ENCODE data around the gene SLC33A1.
"Not testable (repeated sequence)": the region's sequence is repeated elsewhere in the genome, so short reads cannot be mapped to it uniquely, and the experiment has no call there.

SLC33A1 gene

GRCh38 chr3:155854141-155854940, at the start of gene SLC33A1:
Gene SLC33A1, minus strand, starts transcription at chr3:155854427. Its CDS starts 430 bp downstream, at chr3:155853997.
- no peaks in the 10 kb centered on the region for H3K36me3 ChIP-seq (ENCODE audit: control insufficient read depth in 1 of 2, insufficient read depth in 2 of 2, low read length in 2 of 2)
- H3K27ac ChIP-seq (ENCODE audit: low read length): peak within 1 kb of the TSS; percentile 98
- no peaks in the 10 kb centered on the region for H3K27me3 ChIP-seq (ENCODE audit: low read depth, low read length)
- peak within 1 kb of the TSS; percentile 97 to 100 for H3K4me3 ChIP-seq (ENCODE audit: low read depth in 1 of 2, low read length in 2 of 2)
- peaks cover 16 to 35% of the 10 kb centered on the region in 2 donors for H3K4me1 ChIP-seq (ENCODE audit: control insufficient read depth in 1 of 2, insufficient read depth in 2 of 2, low read length in 2 of 2)
- H3K9me3 ChIP-seq (ENCODE audit: control insufficient read depth in 1 of 2, low read length in 2 of 2): no peaks in the 10 kb centered on the region

- H3K36me3 ChIP-seq (ENCODE audit: control insufficient read depth in 1 of 2, insufficient read depth in 2 of 2, low read length in 2 of 2): peaks cover 21 to 27% of the 10 kb centered on the region in 2 donors
- no peaks in the 10 kb centered on the region for H3K9me3 ChIP-seq (ENCODE audit: control insufficient read depth in 1 of 2, low read length in 2 of 2)
- H3K4me3 ChIP-seq (ENCODE audit: low read depth in 1 of 2, low read length in 2 of 2): no peak overlapping the region
- no peaks in the 10 kb centered on the region for H3K27me3 ChIP-seq (ENCODE audit: low read depth, low read length)
- H3K27ac ChIP-seq (ENCODE audit: low read length): no peak overlapping the region
- H3K4me1 ChIP-seq (ENCODE audit: control insufficient read depth in 1 of 2, insufficient read depth in 2 of 2, low read length in 2 of 2): peaks cover 0 to 7% of the 10 kb centered on the region in 2 donors
Measured at GRCh38 chr3:155895379-155895900, 41.2 kb upstream of the SLC33A1 start.

DNA sequence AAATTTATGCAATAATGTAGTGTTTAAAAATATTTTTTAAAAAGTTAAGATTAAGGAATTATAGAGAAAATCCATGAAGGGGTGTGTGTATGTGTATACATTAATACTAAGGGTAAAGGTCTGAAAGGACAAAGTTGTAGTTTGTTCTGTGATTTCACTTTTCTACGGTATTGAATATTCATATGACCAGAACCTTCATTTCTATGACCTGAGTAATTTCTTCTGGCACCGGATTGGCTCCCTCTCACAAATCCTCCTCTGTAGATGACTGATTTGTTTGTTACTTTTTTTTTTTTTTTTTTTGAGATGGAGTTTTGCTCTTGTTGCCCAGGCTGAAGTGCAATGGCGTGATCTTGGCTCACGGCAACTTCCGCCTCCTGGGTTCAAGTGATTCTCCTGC, 37.1 kb upstream of the SLC33A1 start:
- Histone ChIP-seq H3K4me1 (ENCODE audit: control insufficient read depth in 1 of 2, insufficient read depth in 2 of 2, low read length in 2 of 2) (peaks cover 0 to 7% of the 10 kb centered on the region in 2 donors), H3K9me3 (ENCODE audit: control insufficient read depth in 1 of 2, low read length in 2 of 2) (no peaks in the 10 kb centered on the region), H3K27me3 (ENCODE audit: low read depth, low read length) (no peaks in the 10 kb centered on the region), H3K36me3 (ENCODE audit: control insufficient read depth in 1 of 2, insufficient read depth in 2 of 2, low read length in 2 of 2) (peaks cover 6% of the 10 kb centered on the region in 2 donors), H3K27ac (ENCODE audit: low read length) (no peak overlapping the region), H3K4me3 (ENCODE audit: low read depth in 1 of 2, low read length in 2 of 2) (no peak overlapping the region)

- no peak overlapping the region for H3K4me3 ChIP-seq (ENCODE audit: low read depth in 1 of 2, low read length in 2 of 2)
- peaks cover 0 to 7% of the 10 kb centered on the region in 2 donors for H3K4me1 ChIP-seq (ENCODE audit: control insufficient read depth in 1 of 2, insufficient read depth in 2 of 2, low read length in 2 of 2)
- H3K9me3 ChIP-seq (ENCODE audit: control insufficient read depth in 1 of 2, low read length in 2 of 2): no peaks in the 10 kb centered on the region
- peaks cover 6% of the 10 kb centered on the region in 2 donors for H3K36me3 ChIP-seq (ENCODE audit: control insufficient read depth in 1 of 2, insufficient read depth in 2 of 2, low read length in 2 of 2)
- no peaks in the 10 kb centered on the region for H3K27me3 ChIP-seq (ENCODE audit: low read depth, low read length)
- no peak overlapping the region for H3K27ac ChIP-seq (ENCODE audit: low read length)
Measured at GRCh38 chr3:155890671-155891190, 36.5 kb upstream of the SLC33A1 start.

DNA sequence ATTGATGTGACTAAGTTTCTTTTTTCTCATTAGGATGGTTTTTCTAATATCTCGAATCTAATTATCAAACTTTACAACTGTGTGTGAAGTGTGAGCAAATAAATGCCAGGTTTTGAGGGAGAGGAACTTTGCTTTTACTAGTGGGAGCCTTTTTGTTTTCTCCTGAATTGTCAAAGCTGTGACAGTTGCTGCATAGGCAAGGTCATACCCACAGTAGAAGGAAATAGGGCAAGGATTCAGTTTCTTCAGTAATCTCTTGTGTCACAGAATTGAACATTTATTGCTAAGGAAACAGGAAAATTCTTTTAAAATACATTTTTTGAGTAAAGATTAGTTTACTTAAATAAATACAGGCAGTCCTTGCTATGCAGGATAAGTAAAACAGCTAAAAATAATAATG, 35.7 kb upstream of the SLC33A1 start:
- Histone ChIP-seq H3K4me3 (ENCODE audit: low read depth in 1 of 2, low read length in 2 of 2) (no peak overlapping the region), H3K4me1 (ENCODE audit: control insufficient read depth in 1 of 2, insufficient read depth in 2 of 2, low read length in 2 of 2) (peaks cover 0 to 7% of the 10 kb centered on the region in 2 donors), H3K9me3 (ENCODE audit: control insufficient read depth in 1 of 2, low read length in 2 of 2) (no peaks in the 10 kb centered on the region), H3K27ac (ENCODE audit: low read length) (no peak overlapping the region), H3K36me3 (ENCODE audit: control insufficient read depth in 1 of 2, insufficient read depth in 2 of 2, low read length in 2 of 2) (peaks cover 6% of the 10 kb centered on the region in 2 donors), H3K27me3 (ENCODE audit: low read depth, low read length) (no peaks in the 10 kb centered on the region)

GRCh38 chr3:155889212-155889611, 35.0 kb upstream of the SLC33A1 start:
- Histone ChIP-seq H3K4me1 (ENCODE audit: control insufficient read depth in 1 of 2, insufficient read depth in 2 of 2, low read length in 2 of 2) (peaks cover 0 to 7% of the 10 kb centered on the region in 2 donors), H3K36me3 (ENCODE audit: control insufficient read depth in 1 of 2, insufficient read depth in 2 of 2, low read length in 2 of 2) (peaks cover 4% of the 10 kb centered on the region in 2 donors), H3K9me3 (ENCODE audit: control insufficient read depth in 1 of 2, low read length in 2 of 2) (no peaks in the 10 kb centered on the region), H3K4me3 (ENCODE audit: low read depth in 1 of 2, low read length in 2 of 2) (no peak overlapping the region), H3K27me3 (ENCODE audit: low read depth, low read length) (no peaks in the 10 kb centered on the region), H3K27ac (ENCODE audit: low read length) (no peak overlapping the region)

- Histone ChIP-seq H3K36me3 (ENCODE audit: control insufficient read depth in 1 of 2, insufficient read depth in 2 of 2, low read length in 2 of 2) (no peaks in the 10 kb centered on the region), H3K9me3 (ENCODE audit: control insufficient read depth in 1 of 2, low read length in 2 of 2) (no peaks in the 10 kb centered on the region), H3K27me3 (ENCODE audit: low read depth, low read length) (no peaks in the 10 kb centered on the region), H3K4me1 (ENCODE audit: control insufficient read depth in 1 of 2, insufficient read depth in 2 of 2, low read length in 2 of 2) (peaks cover 0 to 7% of the 10 kb centered on the region in 2 donors), H3K27ac (ENCODE audit: low read length) (no peak overlapping the region), H3K4me3 (ENCODE audit: low read depth in 1 of 2, low read length in 2 of 2) (no peak overlapping the region)
Measured at GRCh38 chr3:155886915-155887314, 32.7 kb upstream of the SLC33A1 start.

DNA sequence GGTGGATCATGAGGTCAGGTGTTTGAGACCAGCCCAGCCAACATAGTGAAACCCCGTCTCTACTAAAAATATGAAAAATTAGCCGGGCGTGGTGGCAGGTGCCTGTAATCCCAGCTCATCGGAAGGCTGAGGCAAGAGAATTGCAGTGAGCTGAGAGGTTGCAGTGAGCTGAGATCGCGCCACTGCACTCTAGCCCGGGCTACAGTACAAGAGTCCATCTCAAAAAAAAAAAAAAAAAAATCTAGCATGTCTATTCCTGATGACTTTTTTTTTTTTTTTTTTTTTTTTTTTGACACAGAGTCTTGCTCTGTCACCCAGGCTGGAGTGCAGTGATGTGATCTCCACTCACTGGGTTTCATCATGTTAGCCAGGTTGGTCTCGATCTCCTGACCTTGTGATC, 32.1 kb upstream of the SLC33A1 start:
- H3K27ac ChIP-seq (ENCODE audit: low read length); H3K27me3 ChIP-seq (ENCODE audit: low read depth, low read length); H3K36me3 ChIP-seq (ENCODE audit: control insufficient read depth in 1 of 2, insufficient read depth in 2 of 2, low read length in 2 of 2); H3K4me3 ChIP-seq (ENCODE audit: low read depth in 1 of 2, low read length in 2 of 2); H3K9me3 ChIP-seq (ENCODE audit: control insufficient read depth in 1 of 2, low read length in 2 of 2): not testable (repeated sequence)
- H3K4me1 ChIP-seq (ENCODE audit: control insufficient read depth in 1 of 2, insufficient read depth in 2 of 2, low read length in 2 of 2): peaks cover 0 to 11% of the 10 kb centered on the region in 2 donors

DNA sequence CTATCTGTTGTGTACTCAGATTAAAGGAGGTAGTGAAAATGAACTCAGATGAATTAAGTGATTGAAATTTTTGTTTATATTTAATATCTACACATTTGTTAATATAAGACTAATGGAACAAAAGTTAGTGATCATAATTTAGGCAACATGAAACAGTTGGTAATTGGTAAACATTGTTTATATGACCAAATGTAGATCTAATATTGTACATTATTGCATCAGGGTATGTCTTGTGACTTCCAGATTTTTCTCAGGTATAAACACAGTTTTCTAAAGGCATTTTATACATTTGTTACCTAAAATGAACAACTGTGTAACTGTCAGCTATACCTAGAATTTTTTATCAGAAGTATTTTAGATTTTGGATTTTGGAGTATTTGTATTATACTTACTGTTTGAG, 31.1 kb upstream of the SLC33A1 start:
- no peaks in the 10 kb centered on the region for H3K9me3 ChIP-seq (ENCODE audit: control insufficient read depth in 1 of 2, low read length in 2 of 2)
- H3K4me1 ChIP-seq (ENCODE audit: control insufficient read depth in 1 of 2, insufficient read depth in 2 of 2, low read length in 2 of 2): peaks cover 0 to 4% of the 10 kb centered on the region in 2 donors
- no peak overlapping the region for H3K27ac ChIP-seq (ENCODE audit: low read length)
- no peaks in the 10 kb centered on the region for H3K27me3 ChIP-seq (ENCODE audit: low read depth, low read length)
- no peak overlapping the region for H3K4me3 ChIP-seq (ENCODE audit: low read depth in 1 of 2, low read length in 2 of 2)
- no peaks in the 10 kb centered on the region for H3K36me3 ChIP-seq (ENCODE audit: control insufficient read depth in 1 of 2, insufficient read depth in 2 of 2, low read length in 2 of 2)

- Histone ChIP-seq H3K4me3 (ENCODE audit: low read depth in 1 of 2, low read length in 2 of 2) (no peak overlapping the region), H3K36me3 (ENCODE audit: control insufficient read depth in 1 of 2, insufficient read depth in 2 of 2, low read length in 2 of 2) (no peaks in the 10 kb centered on the region), H3K27ac (ENCODE audit: low read length) (no peak overlapping the region), H3K9me3 (ENCODE audit: control insufficient read depth in 1 of 2, low read length in 2 of 2) (no peaks in the 10 kb centered on the region), H3K27me3 (ENCODE audit: low read depth, low read length) (no peaks in the 10 kb centered on the region), H3K4me1 (ENCODE audit: control insufficient read depth in 1 of 2, insufficient read depth in 2 of 2, low read length in 2 of 2) (peaks cover 0 to 4% of the 10 kb centered on the region in 2 donors)
Measured at GRCh38 chr3:155884292-155884691, 30.1 kb upstream of the SLC33A1 start.

DNA sequence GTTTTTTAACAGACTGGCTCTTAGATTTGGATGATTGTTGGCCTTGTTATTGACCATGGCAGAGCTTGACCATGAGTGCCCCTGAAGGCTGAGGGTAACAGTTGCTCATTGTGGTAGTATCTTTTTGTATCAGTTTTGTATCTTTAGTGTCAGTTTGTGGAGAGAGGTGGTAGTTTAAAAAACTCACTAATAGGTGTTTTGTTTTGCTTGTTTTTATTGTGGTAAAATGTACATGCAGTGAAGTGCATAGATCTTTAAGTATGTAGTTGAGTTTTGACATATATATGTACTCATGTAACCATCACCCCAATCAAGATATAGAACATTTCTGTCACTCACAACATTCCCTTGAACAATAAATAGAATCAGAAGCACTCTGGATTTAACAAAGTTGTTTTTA, 26.1 kb upstream of the SLC33A1 start:
- Histone ChIP-seq H3K27ac (ENCODE audit: low read length) (no peak overlapping the region), H3K27me3 (ENCODE audit: low read depth, low read length) (no peaks in the 10 kb centered on the region), H3K9me3 (ENCODE audit: control insufficient read depth in 1 of 2, low read length in 2 of 2) (no peaks in the 10 kb centered on the region), H3K4me1 (ENCODE audit: control insufficient read depth in 1 of 2, insufficient read depth in 2 of 2, low read length in 2 of 2) (peaks cover 0 to 8% of the 10 kb centered on the region in 2 donors), H3K4me3 (ENCODE audit: low read depth in 1 of 2, low read length in 2 of 2) (no peak overlapping the region), H3K36me3 (ENCODE audit: control insufficient read depth in 1 of 2, insufficient read depth in 2 of 2, low read length in 2 of 2) (no peaks in the 10 kb centered on the region)

Data from muscle layer of duodenum (tissue), 2 donors.